ENCODE measurements around the gene TYSND1. TPM values are rescaled to one million over a fixed set of nuclear protein-coding genes. Genes with fewer than 3 reads are reported as not detected.
A peak's percentile ranks its signal among the peaks of the same experiment; 100 is the strongest.
"Not testable (repeated sequence)": the region's sequence is repeated elsewhere in the genome, so short reads cannot be mapped to it uniquely, and the experiment has no call there.

TYSND1 gene
- total RNA-seq, 2 experiments from 2014 or later: 12.5 to 13.0 TPM

GRCh38 chr10:70162151-70162891, 15.8 kb upstream of the TYSND1 start:
- H3K9me3 Mint-ChIP-seq: no peaks in the 10 kb centered on the region
- H3K4me3 Mint-ChIP-seq: peak overlapping the region; percentile 57
- intact Hi-C loops (cut with micrococcal nuclease): loop anchor here (1.0 to 10.0 kb wide), 10 partner anchors 8 to 1922 kb away; partner anchors contain the start of genes EIF4EBP2, PPA1, SAR1A and SPOCK2
- peak overlapping the region; percentile 95 for H3K27ac Mint-ChIP-seq
- H3K4me1 Mint-ChIP-seq (ENCODE audit: low read depth): peaks cover 61% of the 10 kb centered on the region
- peaks cover 46% of the 10 kb centered on the region for H3K36me3 Mint-ChIP-seq (ENCODE audit: low read depth)
- H3K27me3 Mint-ChIP-seq (ENCODE audit: low read depth): no peaks in the 10 kb centered on the region
- DNase-seq: no peak
- CTCF ChIA-PET: interaction anchor here (1.0 to 1.4 kb wide), 3 partner anchors 15 to 60 kb away, joined by 3 to 12 read pairs (median 4); partner anchors contain the start of gene TYSND1

GRCh38 chr10:70160798-70161197, 14.3 kb upstream of the TYSND1 start:
- H3K4me3 Mint-ChIP-seq: no peak overlapping the region
- intact Hi-C loops (cut with micrococcal nuclease): loop anchor here (5.0 to 10.0 kb wide), 4 partner anchors 42 to 1924 kb away; partner anchors contain the start of genes EIF4EBP2 and SPOCK2
- H3K27ac Mint-ChIP-seq: peak overlapping the region; percentile 95
- no peaks in the 10 kb centered on the region for H3K9me3 Mint-ChIP-seq
- CTCF ChIA-PET: interaction anchor here (0.6 to 1.1 kb wide), 2 partner anchors 14 to 162 kb away, joined by 3 to 5 read pairs; partner anchors contain the start of gene TYSND1
- peaks cover 49% of the 10 kb centered on the region for H3K36me3 Mint-ChIP-seq (ENCODE audit: low read depth)
- H3K4me1 Mint-ChIP-seq (ENCODE audit: low read depth): peaks cover 55% of the 10 kb centered on the region
- DNase-seq: no peak
- no peaks in the 10 kb centered on the region for H3K27me3 Mint-ChIP-seq (ENCODE audit: low read depth)

- H3K4me3 Mint-ChIP-seq; intact Hi-C loops (cut with micrococcal nuclease); H3K9me3 Mint-ChIP-seq; DNase-seq; H3K27me3 Mint-ChIP-seq (ENCODE audit: low read depth): not testable (repeated sequence)
- peaks cover 53% of the 10 kb centered on the region for H3K36me3 Mint-ChIP-seq (ENCODE audit: low read depth)
- CTCF ChIA-PET: interaction anchor here (0.8 to 1.6 kb wide), 2 partner anchors 9 to 12 kb away, joined by 3 to 6 read pairs; partner anchors contain the start of gene TYSND1
- H3K4me1 Mint-ChIP-seq (ENCODE audit: low read depth): peaks cover 47% of the 10 kb centered on the region
- H3K27ac Mint-ChIP-seq: peak overlapping the region; percentile 14
Observed at GRCh38 chr10:70159366-70159765, 12.9 kb upstream of the TYSND1 start.

- H3K27ac Mint-ChIP-seq: no peak overlapping the region
- no peaks in the 10 kb centered on the region for H3K9me3 Mint-ChIP-seq
- CTCF ChIA-PET: interaction anchor here (1.6 kb wide), 1 partner anchor 12 kb away, joined by 5 read pairs; the partner anchor contains the start of gene TYSND1
- H3K4me3 Mint-ChIP-seq: no peak overlapping the region
- DNase-seq: no peak
- peaks cover 57% of the 10 kb centered on the region for H3K36me3 Mint-ChIP-seq (ENCODE audit: low read depth)
- intact Hi-C loops (cut with micrococcal nuclease): no loop called here
- no peaks in the 10 kb centered on the region for H3K27me3 Mint-ChIP-seq (ENCODE audit: low read depth)
- peaks cover 34% of the 10 kb centered on the region for H3K4me1 Mint-ChIP-seq (ENCODE audit: low read depth)
Observed at GRCh38 chr10:70158113-70158512, 11.6 kb upstream of the TYSND1 start.

GRCh38 chr10:70155255-70155838, 8.8 kb upstream of the TYSND1 start:
- Mint-ChIP-seq H3K27me3 (ENCODE audit: low read depth) (no peaks in the 10 kb centered on the region), H3K4me3 (no peak overlapping the region), H3K9me3 (no peaks in the 10 kb centered on the region), H3K4me1 (ENCODE audit: low read depth) (peaks cover 17% of the 10 kb centered on the region), H3K36me3 (ENCODE audit: low read depth) (peaks cover 58% of the 10 kb centered on the region), H3K27ac (peak overlapping the region; percentile 41)
- CTCF ChIA-PET: interaction anchor here (1.0 to 2.0 kb wide), 3 partner anchors 8 to 39 kb away, joined by 3 to 12 read pairs (median 7); partner anchors contain the start of gene TYSND1
- DNase-seq: no peak
- intact Hi-C loops (cut with micrococcal nuclease): no loop called here

- peak overlapping the region; percentile 13 for H3K27ac Mint-ChIP-seq
- CTCF ChIA-PET: interaction anchor here (1.9 kb wide), 1 partner anchor 18 kb away, joined by 8 read pairs; no protein-coding TSS in a partner anchor
- intact Hi-C loops (cut with micrococcal nuclease): no loop called here
- H3K36me3 Mint-ChIP-seq (ENCODE audit: low read depth): peaks cover 31% of the 10 kb centered on the region
- no peak overlapping the region for H3K4me3 Mint-ChIP-seq
- no peaks in the 10 kb centered on the region for H3K27me3 Mint-ChIP-seq (ENCODE audit: low read depth)
- peaks cover 31% of the 10 kb centered on the region for H3K4me1 Mint-ChIP-seq (ENCODE audit: low read depth)
- no peak for DNase-seq
- H3K9me3 Mint-ChIP-seq: no peaks in the 10 kb centered on the region
Observed at GRCh38 chr10:70148516-70148915, 2.0 kb upstream of the TYSND1 start.

GRCh38 chr10:70147259-70147625, 742 bp upstream of the TYSND1 start:
- peak overlapping the region; percentile 93 for H3K27ac Mint-ChIP-seq
- DNase-seq: no peak
- peaks cover 33% of the 10 kb centered on the region for H3K4me1 Mint-ChIP-seq (ENCODE audit: low read depth)
- intact Hi-C loops (cut with micrococcal nuclease): loop anchor here (2.0 kb wide), 3 partner anchors 54 to 74 kb away; no protein-coding TSS in a partner anchor
- no peaks in the 10 kb centered on the region for H3K27me3 Mint-ChIP-seq (ENCODE audit: low read depth)
- H3K36me3 Mint-ChIP-seq (ENCODE audit: low read depth): peaks cover 22% of the 10 kb centered on the region
- CTCF ChIA-PET: interaction anchor here (0.7 to 4.7 kb wide), 27 partner anchors 8 to 309 kb away, joined by 3 to 69 read pairs (median 5); partner anchors contain the start of gene SAR1A
- peak overlapping the region; percentile 90 for H3K4me3 Mint-ChIP-seq
- H3K9me3 Mint-ChIP-seq: no peaks in the 10 kb centered on the region

- H3K4me3 Mint-ChIP-seq: peak overlapping the region; percentile 90
- peak overlapping the region; percentile 93 for H3K27ac Mint-ChIP-seq
- CTCF ChIA-PET: interaction anchor here (0.6 to 4.7 kb wide), 42 partner anchors 10 to 310 kb away, joined by 3 to 69 read pairs (median 5); partner anchors contain the start of genes AIFM2 and SAR1A
- intact Hi-C loops (cut with micrococcal nuclease): loop anchor here (1.0 to 2.0 kb wide), 13 partner anchors 8 to 257 kb away; partner anchors contain the start of genes LRRC20, PPA1 and SAR1A
- peak; percentile 71 for DNase-seq
- H3K27me3 Mint-ChIP-seq (ENCODE audit: low read depth): no peaks in the 10 kb centered on the region
- peaks cover 14% of the 10 kb centered on the region for H3K36me3 Mint-ChIP-seq (ENCODE audit: low read depth)
- no peaks in the 10 kb centered on the region for H3K9me3 Mint-ChIP-seq
- peaks cover 30% of the 10 kb centered on the region for H3K4me1 Mint-ChIP-seq (ENCODE audit: low read depth)
Observed at GRCh38 chr10:70145666-70146488, 623 bp downstream of the TYSND1 start.

- peak overlapping the region; percentile 90 for H3K4me3 Mint-ChIP-seq
- no peaks in the 10 kb centered on the region for H3K27me3 Mint-ChIP-seq (ENCODE audit: low read depth)
- H3K27ac Mint-ChIP-seq: peak overlapping the region; percentile 36
- CTCF ChIA-PET: interaction anchor here (0.6 to 4.7 kb wide), 11 partner anchors 10 to 246 kb away, joined by 4 to 69 read pairs (median 12); partner anchors contain the start of gene SAR1A
- no peaks in the 10 kb centered on the region for H3K9me3 Mint-ChIP-seq
- peaks cover 14% of the 10 kb centered on the region for H3K36me3 Mint-ChIP-seq (ENCODE audit: low read depth)
- peaks cover 30% of the 10 kb centered on the region for H3K4me1 Mint-ChIP-seq (ENCODE audit: low read depth)
- intact Hi-C loops (cut with micrococcal nuclease): no loop called here
- DNase-seq: no peak
Observed at GRCh38 chr10:70145166-70145665, 1.3 kb downstream of the TYSND1 start.

- H3K4me3 Mint-ChIP-seq: peak overlapping the region; percentile 90
- no peak overlapping the region for H3K27ac Mint-ChIP-seq
- no peaks in the 10 kb centered on the region for H3K9me3 Mint-ChIP-seq
- CTCF ChIA-PET: interaction anchor here (1.3 to 4.7 kb wide), 5 partner anchors 10 to 123 kb away, joined by 4 to 69 read pairs (median 19); partner anchors contain the start of gene SAR1A
- DNase-seq: no peak
- intact Hi-C loops (cut with micrococcal nuclease): no loop called here
- peaks cover 7% of the 10 kb centered on the region for H3K36me3 Mint-ChIP-seq (ENCODE audit: low read depth)
- peaks cover 30% of the 10 kb centered on the region for H3K4me1 Mint-ChIP-seq (ENCODE audit: low read depth)
- no peaks in the 10 kb centered on the region for H3K27me3 Mint-ChIP-seq (ENCODE audit: low read depth)
Observed at GRCh38 chr10:70144372-70145110, 2.0 kb downstream of the TYSND1 start.

GRCh38 chr10:70142555-70142954, 3.9 kb downstream of the TYSND1 start:
- intact Hi-C loops (cut with micrococcal nuclease): loop anchor here (1.0 kb wide), 1 partner anchor 21 kb away; no protein-coding TSS in a partner anchor
- no peak overlapping the region for H3K4me3 Mint-ChIP-seq
- H3K36me3 Mint-ChIP-seq (ENCODE audit: low read depth): peaks cover 3% of the 10 kb centered on the region
- H3K4me1 Mint-ChIP-seq (ENCODE audit: low read depth): peaks cover 25% of the 10 kb centered on the region
- no peak for DNase-seq
- H3K9me3 Mint-ChIP-seq: no peaks in the 10 kb centered on the region
- no peak overlapping the region for H3K27ac Mint-ChIP-seq
- no peaks in the 10 kb centered on the region for H3K27me3 Mint-ChIP-seq (ENCODE audit: low read depth)
- CTCF ChIA-PET: interaction anchor here (0.7 to 1.2 kb wide), 2 partner anchors 21 to 27 kb away, joined by 3 to 5 read pairs; no protein-coding TSS in a partner anchor

Data from activated naive CD4-positive, alpha-beta T cell treated with anti-CD3 and anti-CD28 coated beads for 36 hours (primary cell).